ACHN (cell line): ENCODE results near the gene GATD1.
A peak's percentile ranks its signal among the peaks of the same experiment; 100 is the strongest.

Experiments
- DNase-seq: peaks from one replicate; pipeline ENCODE4 v3.0.0-alpha.2; 2015
- in situ Hi-C: cut with HindIII; loops from 2 replicates; pipeline ENCODE4 v1.10.0; 2017; ENCODE audit warnings: low sequenced_read_pairs, low pct_ligation_motif_present, low pct_unique_long_range_greater_than_20kb

The GATD1 gene

DNA sequence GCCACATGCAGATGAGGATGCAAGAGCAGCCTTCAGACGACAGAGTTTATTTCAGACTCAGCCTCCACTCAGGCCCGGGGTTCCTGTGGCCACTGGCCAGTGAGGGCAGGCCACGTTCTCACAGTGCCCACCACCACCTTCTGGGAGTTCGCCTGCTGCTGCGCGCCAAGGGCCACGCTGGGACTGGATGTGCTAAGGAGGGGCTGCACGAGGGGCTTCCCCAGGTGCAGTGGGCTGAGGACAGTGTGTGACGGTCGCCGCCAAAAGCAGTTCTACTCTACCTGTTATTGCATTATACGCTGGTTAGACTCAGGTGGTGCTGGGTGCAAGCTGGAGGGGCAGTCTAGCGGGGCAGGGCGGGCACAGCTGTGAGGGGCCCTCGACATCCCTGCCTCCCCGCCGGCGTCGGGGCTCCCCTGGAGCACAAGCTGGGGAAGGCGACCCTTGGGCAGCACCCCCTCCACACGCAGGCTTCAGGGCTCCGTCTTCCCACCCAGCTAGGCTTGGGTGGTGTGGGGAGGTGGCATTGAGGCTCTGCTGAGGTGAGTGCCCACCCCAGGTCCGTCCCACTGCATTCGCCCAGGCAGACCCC is 9.9 kb upstream of the GATD1 start:
- no peak for DNase-seq
- in situ Hi-C loops = no loop called here

DNA sequence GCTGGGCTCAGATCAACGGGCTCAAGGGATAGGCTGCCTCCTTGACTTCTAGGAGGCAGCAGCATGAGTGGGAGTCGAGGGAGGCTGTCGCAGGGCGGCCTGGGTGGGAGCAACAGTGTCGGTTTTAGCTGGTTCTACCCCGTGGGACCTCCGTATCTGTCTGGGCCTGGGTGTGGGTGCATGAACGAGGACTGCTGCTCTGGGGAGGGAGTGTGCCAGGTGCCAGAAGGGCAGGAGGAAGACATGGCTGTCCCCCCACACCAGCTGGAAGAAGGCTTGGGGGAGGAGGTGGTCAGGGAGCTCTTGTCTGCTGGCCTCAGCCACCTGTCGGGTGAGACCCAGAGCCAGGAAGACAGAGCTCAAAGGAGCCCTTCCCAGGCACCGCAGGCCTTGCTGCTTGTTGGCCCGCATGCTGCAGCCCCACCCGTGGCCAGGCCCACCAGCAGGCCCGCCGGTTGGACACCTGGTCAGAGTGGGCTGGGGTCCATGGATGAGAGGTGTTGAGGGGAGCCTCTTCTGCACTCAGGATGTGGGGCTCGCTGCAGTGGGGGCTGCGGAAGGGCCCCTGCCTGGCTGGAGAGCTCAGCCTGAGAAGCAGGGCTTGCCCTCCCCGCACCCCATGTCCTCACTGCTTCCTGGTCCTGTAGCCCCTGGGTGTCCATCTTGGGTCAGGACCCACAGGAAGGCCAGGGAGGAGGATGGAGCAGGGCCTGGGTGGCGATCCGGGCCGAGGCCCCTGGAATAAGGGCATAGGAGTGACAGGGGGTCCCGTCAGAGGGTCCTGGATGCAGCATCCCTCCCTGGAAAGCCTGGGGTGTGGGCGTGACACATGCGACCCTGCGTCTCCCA is 9.2 kb upstream of the GATD1 start:
- in situ Hi-C loops = no loop called here
- no peak for DNase-seq

DNA sequence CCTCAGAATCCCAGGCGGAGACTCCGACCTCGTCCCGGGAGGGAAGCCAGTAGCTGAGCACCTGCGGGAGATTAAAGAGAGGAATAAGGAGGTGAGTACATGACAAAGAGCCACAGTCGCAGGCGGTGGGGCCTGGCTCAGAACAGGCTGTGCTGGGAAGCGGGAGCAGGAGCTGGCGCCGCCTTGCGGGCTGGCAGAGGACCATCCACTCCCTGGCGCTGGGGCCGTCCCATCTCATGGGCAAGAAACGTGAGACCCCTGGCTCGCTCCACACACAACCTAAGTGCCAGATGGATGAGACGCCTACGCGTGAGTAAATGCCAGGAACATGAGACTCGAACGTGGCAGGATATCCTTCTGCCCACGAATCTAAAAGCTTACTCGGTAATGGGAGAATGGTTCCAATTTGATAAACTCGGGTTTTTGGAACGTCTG is 6.3 kb upstream of the GATD1 start:
- DNase-seq = no peak
- in situ Hi-C loops = no loop called here

DNA sequence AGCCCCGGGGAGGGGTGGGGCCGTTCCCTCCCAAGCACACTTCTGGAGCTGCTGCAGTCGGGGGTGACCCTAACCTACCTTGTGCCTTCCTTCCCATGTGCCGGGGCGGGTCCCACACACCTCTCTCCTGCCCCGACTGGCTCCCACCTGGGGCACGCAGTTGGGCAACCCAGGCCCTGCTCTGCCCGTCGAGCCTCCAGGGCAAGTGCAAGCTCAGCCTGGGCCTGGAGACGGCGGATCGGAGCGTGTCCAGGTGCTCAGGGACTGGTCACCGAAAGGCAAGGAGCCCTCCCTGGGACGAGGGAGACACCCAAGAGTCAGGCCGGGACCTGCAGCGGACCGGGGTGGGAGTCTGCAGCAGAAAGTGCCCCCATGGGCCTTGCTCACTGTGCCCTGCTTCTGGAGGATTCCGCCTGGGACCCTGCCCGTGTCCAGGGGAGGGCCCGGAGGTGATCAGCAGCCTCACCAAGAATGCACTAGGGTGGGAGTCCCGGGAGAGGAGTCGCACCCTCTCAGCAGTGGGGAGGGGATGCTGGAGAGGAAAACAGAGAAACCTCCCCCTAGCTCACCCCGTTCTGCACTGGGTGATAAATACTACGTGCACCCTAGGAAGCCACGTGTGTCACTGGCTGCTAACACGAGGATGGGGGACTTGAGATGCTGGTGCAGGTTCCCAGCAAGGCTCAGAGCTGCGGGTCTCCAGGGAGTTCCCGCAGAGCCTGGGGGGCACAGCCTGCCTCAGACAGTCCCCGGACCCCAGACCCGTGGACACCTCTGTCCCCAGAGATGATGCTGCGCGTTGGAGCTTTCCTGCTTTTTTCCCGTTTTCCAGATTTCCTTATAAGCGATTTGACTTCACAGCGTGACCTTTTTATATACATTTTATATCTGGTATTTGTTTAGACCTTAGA is 5.2 kb upstream of the GATD1 start:
- in situ Hi-C loops = no loop called here
- DNase-seq = no peak

DNA sequence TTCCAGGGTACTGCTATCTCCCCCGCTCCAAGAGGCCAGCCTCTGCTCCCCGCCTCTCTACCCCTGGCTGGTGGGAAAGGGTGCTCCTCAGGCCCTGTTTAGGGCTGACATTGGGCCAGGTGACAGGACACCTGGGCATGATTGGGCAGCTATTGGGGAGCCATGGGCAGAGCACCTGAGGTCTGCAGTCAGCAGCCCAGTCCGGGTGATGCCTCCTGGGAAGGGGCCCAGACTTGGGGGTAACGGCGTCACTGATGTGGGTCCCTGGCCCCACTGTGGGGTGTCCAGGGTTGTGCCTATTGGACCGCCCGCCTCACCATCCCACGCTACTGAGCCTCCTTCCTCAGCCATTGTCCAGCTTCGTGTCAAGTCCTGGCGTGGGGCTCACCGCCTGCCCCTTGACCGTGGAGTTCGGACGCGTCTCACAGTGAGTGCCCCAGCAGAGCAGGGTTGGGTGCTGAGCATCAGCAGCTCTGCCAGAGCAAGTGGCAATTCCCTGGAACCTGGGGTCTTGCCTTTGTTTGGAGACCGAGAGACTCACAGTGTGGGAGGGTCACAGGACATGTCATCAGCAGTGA is 2.8 kb upstream of the GATD1 start:
- in situ Hi-C loops = no loop called here
- no peak for DNase-seq

DNA sequence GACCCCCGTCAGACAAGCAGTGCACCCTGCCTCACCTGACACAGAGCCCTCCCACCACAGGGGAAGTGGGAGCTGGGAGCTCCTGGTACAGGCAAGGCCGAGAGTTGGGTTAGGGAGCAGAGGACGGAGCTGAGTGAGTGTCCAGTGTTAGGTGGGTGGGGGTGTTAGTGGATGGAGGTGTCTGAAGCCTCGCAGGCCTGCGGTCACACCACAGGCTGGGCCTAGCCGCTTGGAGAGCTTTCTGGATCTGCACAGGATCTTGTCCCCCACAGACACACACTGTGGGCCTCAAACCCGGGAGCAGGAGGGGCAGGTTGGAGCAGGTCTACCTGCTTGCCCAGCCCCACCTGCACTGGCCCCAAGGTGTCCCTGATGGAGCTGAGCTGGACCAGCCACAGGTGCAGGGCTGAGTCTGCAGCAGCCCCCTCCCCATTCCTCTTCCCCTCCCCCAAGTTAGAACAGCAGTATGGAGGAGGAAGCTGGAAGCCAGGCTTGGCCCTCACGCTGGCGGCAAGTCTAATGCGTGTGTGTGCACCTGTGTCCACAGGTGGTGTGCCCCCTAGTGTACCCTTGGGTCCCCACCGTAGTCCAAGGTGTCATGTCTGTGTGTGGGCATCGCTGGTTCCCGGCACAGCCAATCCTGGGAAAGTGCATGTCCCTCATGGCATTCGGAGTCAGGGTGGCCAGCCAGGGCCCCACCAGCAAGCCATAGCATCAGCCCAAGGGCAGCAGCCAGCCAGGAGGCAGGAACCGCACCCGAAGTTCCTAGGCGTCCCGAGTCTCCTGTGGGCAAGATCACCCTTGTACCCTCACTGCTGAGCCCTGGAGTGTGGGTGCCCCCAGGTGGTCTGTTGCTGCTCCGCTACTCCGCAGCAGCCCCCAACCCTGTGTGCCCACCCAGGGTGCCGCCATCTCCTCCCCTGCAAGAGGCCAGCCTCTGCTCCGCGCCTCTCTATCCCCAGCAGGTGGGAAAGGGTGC is 2.0 kb upstream of the GATD1 start:
- in situ Hi-C loops = no loop called here
- no peak for DNase-seq

DNA sequence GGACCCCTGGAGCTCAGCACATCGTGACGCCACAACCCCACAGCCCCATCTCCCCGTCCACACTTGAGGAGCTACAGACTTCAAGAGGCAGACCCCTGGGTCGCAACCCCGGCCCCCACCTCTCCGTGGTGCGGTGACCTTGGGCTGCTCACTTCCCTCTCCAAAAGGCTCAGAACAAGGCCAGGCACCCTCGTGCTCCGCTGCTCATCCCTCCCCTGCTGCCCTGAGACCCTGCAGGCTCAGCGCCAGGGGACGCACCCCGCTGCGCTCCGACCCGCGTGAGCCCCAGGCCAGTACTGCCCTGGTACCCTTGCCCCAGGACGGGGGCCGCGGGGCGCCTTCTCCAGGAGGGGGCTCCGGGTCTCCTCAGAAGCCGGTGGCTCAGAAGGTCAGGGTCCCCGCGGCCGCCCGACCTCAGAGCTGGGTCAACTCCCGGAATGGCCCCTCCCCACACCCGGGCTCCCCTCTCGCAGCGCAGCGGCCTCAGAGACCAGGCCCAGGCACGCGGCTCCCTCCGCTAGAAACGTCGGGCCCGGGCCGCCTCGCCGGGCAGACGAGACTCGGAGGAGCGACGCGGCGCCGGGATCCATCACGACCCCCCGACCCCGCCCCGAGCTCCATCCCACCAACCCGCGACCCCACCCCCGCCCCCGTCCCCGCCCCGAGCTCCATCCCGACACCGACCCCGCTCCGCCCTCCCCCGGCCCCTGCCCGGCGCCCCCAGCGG is 563 bp downstream of the GATD1 start:
- in situ Hi-C loops = no loop called here
- DNase-seq = peak; percentile 39

DNA sequence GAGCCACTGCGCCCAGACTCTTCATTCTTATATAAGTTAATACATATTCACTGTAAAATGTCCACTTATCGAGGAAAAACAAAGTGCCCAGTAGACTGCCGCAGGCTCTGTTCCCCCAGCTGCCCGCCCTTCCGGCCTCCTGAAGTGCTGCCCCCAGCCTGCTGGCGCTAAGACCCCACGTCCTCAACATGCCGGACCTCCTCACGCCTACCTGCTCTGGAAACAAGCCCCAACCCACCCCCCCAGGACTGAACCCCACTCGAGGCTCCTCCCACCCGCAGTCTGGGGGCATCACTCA is 1.1 kb downstream of the GATD1 start:
- in situ Hi-C loops = no loop called here
- no peak for DNase-seq

DNA sequence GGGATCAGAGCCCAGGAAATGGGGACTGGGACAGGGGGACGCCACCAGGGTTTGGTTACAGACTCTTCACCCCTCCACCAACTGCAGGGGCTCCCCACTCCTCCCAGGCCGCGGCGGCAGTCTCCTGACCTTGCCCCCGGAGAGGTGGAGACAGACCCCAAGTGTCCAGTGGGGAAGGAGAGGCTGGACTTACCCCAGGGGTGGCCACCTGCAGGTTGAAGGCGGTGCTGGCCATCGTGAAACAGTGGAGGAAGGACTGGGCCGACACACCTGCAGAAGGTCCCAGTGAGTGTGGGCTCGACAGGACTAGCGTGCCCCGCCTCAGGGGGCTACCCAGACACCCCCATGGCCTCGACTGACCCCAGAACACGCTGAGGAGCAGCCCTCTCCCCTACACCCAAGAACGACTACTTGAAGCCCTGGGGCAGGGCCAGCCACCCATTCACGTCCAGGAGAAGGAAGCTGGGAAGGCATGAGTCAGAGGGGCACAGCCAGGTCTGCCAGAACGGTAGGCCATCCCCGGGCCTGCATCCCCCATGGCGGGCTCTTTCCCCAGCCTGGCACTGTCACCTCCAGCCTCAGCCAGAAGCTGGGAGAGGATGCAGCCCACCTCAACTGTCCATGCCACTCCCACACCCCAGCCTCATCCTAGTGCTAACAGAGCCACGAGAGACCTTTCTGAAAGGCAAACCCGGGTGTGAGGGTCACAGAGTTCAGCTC is 2.3 kb downstream of the GATD1 start:
- in situ Hi-C loops = no loop called here
- no peak for DNase-seq

DNA sequence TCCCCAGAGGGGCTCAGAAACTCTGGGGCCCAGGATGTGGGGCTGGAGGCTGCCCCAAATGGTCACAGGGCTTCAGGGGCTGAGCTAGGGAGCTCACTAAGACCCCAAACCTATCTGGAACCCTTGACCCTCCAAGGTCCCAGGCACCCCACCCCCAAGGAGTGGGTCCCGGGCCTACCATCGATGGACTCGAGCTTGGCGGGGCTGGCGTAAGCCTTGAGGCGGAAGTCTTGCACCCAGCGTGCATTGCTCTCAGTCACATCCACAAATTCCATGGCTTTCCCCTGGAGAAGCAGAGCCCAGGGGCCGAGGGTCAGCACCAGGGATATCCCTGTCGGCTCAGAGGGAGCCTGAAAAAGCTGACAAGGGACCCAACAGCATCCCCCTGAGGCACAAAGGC is 3.5 kb downstream of the GATD1 start:
- in situ Hi-C loops = no loop called here

DNA sequence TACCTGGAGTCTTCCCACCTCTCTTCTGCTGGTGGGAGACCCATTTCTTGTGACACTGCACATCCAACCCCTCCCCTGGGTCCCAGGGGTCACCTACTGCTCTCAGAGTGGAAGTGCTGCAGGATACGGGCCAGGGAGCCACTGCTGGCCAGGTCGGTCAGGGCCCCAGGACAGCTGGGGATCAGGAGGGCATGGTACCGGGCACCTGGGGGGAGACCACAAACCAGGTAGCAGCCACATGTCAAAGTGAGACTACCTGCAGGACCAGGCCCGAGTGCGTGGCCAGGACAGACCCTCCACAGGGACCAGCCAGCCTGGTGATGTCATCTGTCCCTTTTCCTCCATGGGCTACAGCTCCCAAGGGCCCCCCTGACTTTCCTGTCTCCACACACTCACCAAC is 3.9 kb downstream of the GATD1 start:
- in situ Hi-C loops = no loop called here

More for the DNA sequence above, 3.5 kb downstream of the GATD1 start:
- DNase-seq = no peak

DNA sequence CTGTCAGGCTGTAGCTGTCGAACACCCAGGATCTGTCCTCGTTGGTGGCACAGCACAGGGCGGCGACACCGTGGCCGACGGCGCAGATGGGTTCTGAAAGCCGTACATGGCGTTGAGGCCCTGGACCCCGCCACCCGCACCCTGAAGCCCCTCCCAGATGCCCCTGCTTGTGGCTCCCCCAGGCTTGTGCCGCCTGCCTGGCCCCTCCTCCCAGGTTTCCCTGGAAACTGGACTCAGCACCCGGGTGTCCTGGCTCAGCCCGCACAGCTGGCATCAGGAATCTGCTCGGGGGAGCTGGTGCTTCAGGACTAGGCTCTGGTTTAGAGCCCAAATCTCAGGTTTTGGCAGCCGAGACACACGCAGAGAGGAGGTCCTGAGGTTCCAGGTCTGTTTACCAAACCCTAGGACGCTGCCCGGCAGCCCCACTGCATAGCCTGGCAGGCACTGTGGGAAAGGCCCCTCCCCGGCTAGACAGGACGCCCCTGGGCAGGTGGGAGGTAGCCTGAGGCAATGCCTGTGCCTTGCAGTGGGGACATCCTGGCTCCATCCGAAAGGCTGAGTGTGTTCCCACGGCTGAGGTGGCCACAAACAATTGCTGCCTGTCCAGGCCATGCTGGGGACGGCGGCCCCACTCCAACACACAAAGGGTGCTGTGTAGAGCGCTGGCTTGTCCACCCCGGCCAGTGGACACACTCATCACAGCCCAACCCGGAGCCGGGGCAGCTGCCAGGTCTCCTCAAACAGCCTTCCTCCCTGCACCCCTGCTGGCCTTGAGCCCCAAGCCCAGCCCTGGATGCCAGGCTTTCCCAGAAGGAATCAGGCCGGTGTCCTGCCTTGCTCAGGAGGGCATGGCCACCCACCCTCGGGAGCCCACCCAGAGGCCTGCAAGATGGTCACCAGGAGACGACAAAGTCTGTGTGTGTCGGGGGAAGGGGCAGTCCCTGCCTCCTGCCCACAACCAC is 4.6 kb downstream of the GATD1 start:
- DNase-seq = no peak
- in situ Hi-C loops = no loop called here

More for the DNA sequence above, 3.9 kb downstream of the GATD1 start:
- no peak for DNase-seq

DNA sequence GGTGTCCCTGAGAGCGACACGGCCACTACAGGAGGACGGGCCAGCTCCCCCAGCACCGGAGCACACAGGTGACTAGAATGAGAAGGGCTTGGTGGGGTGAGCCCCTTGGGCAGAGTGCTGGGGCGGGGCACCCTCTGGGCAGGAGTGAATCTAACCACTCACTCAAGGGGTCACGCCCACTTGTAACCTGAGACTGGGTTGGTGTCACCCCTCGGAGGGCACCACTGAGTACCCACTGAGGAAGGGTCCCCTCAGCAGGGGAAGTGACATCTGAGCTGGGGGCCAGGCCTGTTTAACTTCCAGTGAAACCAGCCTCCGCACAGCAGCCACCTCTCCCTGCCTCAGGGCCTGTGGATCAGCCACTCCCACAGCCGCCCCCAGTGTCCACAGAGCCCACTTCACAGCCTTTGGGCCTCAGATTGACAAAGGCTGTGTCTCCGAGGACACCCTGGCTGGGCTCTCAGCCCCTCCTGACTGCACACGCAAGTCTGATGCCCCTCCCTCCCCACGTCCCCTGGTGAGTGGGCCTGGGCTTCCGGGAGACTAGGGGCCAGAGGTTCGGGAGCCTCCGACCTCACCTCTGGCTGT is 5.6 kb downstream of the GATD1 start:
- no peak for DNase-seq
- in situ Hi-C loops = no loop called here

DNA sequence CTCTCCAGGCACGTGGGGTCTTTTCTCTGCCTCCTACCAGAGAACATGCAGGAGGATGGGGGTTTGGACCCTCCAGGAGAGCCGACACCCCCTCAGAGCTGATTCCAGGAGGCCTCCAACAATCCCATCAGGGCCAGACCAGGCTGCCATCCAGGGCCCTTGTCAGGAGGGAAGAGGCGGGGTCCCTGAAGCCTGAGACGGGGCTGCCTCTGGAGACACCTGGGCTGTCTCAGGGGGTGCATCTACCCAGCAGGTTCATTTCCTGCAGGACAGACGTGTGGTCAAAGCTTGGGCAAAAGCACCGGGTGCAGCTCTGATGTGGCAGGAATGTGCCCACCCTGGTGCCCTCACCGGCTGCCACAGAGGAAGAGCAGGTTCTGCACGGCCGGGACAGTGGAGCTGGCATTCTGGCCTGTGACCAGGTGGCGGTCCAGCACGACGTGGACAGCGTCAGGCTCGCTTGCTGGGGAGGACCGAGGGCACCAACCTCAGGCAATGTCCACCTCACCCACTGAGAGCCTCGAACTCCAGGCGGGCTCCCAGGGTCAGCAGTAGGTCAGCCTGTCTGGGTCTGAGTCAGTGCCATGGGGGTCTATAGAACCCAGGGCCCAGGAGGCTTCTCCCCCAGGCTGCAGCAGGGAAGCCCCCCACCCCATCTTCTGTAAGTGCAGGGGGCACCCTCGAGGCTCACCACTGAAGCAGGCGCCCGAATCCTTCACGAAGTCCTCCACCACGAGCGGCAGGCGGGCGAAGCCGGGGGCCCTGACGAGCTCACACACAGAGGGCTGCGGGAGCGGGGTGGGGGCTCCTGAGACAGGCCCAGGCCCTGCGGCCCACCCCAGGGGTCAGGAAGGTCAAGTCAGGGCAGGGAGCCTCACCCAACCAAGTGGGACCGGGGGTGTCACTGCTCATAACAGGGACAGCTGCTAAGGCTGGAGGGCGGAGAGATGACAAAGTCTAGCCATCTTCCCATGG is 6.4 kb downstream of the GATD1 start:
- in situ Hi-C loops = no loop called here
- DNase-seq = no peak
